Esophagus muscularis mucosa (tissue), 4 donors: ENCODE results near the gene RIN3. TPM values are rescaled to one million over a fixed set of nuclear protein-coding genes. Genes with fewer than 3 reads are reported as not detected.

Experiments used
- DNase-seq: peaks from one replicate; pipeline ENCODE4 v3.0.0-alpha.2; 2017; ENCODE audit errors: extremely low spot score
- H3K27ac ChIP-seq, 4 donors: fragments of 200-600 bp; sonication (generic); replicated peaks in 1 of 4; 1 replicate in 3 of 4; 2 replicates in 1 of 4; pipeline ENCODE4 v1.5.1; 2016 to 2019; ENCODE audit warnings: mild to moderate bottlenecking in 1 of 4
- H3K27me3 ChIP-seq, 4 donors: fragments of 200-600 bp; sonication (generic); one replicate each; pipeline versions ENCODE4 v1.5.1 to v1.6.0; 2016 to 2019
- H3K36me3 ChIP-seq, 4 donors: fragments of 200-600 bp; sonication (generic); one replicate each; pipeline ENCODE4 v1.5.1; 2016 to 2019
- H3K4me1 ChIP-seq, 4 donors: fragments of 200-600 bp; sonication (generic); one replicate each; pipeline ENCODE4 v1.5.1; 2016 to 2019
- H3K4me3 ChIP-seq, 4 donors: fragments of 200-600 bp; sonication (generic); 1 replicate in 2 of 4; 2 replicates in 2 of 4; pipeline ENCODE4 v1.5.1; 2016 to 2019; ENCODE audit warnings: mild to moderate bottlenecking in 4 of 4, moderate library complexity in 1 of 4
- H3K9me3 ChIP-seq, 4 donors: fragments of 200-600 bp; sonication (generic); 1 replicate in 3 of 4; 2 replicates in 1 of 4; pipeline ENCODE4 v1.5.1; 2016 to 2019
- EP300 ChIP-seq: sonication (generic); formaldehyde crosslinking; IDR thresholded peaks from one replicate; pipeline ENCODE4 v1.6.1; 2017; ENCODE audit warnings: antibody characterized with exemption
- POLR2A ChIP-seq: fragments of 450-650 bp; IDR thresholded peaks from one replicate; pipeline ENCODE4 v1.6.1; 2017; ENCODE audit warnings: antibody characterized with exemption, moderate library complexity, mild to moderate bottlenecking, low read depth
- POLR2AphosphoS5 ChIP-seq, 2 donors: sonication (generic); formaldehyde crosslinking; IDR thresholded peaks; one replicate each; pipeline ENCODE4 v1.6.1; 2017; ENCODE audit warnings: antibody characterized with exemption in 2 of 2
- WGBS: methylation state at CpG from one replicate; pipeline ENCODE4 v1.1.5; 2018; 5-methylcytosine and 5-hydroxymethylcytosine counted together
- intact Hi-C: fragments of 100-400 bp; cut with DNase I; formaldehyde crosslinking; loops from one replicate; pipeline ENCODE4 v1.15.1; 2023
- total RNA-seq, 4 donors: library from RNA; depleted of rRNA; stranded (reverse); fragments of >200 nt; gene quantifications; one replicate each; pipeline versions ENCODE4 v1.1.0 to v1.2.1, GENCODE V29; 2016
- TF ChIP-seq, protein P1 (sequence below), 3 experiments: fragments of 200-600 bp in 2 of 3; fragments of 450-650 bp in 1 of 3; sonication (generic) in 2 of 3; IDR thresholded peaks; one replicate each; pipeline ENCODE4 v1.5.1; 2017 to 2019; ENCODE audit warnings: antibody characterized with exemption in 3 of 3, mild to moderate bottlenecking in 2 of 3, moderate library complexity in 1 of 3

Gene RIN3
- total RNA-seq = 10 to 100 TPM; 10.6 to 20.0 (median 13.1) TPM

- H3K4me3 ChIP-seq = peak within 1 kb of the TSS; percentile 66 to 90 (median 83)
- TF ChIP-seq, protein P1, sequence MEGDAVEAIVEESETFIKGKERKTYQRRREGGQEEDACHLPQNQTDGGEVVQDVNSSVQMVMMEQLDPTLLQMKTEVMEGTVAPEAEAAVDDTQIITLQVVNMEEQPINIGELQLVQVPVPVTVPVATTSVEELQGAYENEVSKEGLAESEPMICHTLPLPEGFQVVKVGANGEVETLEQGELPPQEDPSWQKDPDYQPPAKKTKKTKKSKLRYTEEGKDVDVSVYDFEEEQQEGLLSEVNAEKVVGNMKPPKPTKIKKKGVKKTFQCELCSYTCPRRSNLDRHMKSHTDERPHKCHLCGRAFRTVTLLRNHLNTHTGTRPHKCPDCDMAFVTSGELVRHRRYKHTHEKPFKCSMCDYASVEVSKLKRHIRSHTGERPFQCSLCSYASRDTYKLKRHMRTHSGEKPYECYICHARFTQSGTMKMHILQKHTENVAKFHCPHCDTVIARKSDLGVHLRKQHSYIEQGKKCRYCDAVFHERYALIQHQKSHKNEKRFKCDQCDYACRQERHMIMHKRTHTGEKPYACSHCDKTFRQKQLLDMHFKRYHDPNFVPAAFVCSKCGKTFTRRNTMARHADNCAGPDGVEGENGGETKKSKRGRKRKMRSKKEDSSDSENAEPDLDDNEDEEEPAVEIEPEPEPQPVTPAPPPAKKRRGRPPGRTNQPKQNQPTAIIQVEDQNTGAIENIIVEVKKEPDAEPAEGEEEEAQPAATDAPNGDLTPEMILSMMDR (IDR thresholded peaks at IDR 0.05) = no peak
- no peak for TF ChIP-seq POLR2A
- TF ChIP-seq EP300 = no peak
- TF ChIP-seq POLR2AphosphoS5 (IDR thresholded peaks at IDR 0.05) = peak in 1 of 2 donors; percentile 27
- intact Hi-C loops = loop anchor here (5.0 kb wide), 2 partner anchors 89 to 174 kb away; no protein-coding TSS in a partner anchor
- peak within 1 kb of the TSS; percentile 82 to 91 (median 85) for H3K27ac ChIP-seq
- H3K4me1 ChIP-seq = peaks cover 24 to 61% (median 41%) of the 10 kb centered on the region in 4 donors
- 15% methylated on average over 6 of the region's 79 CpGs for WGBS
- H3K27me3 ChIP-seq = no peaks in the 10 kb centered on the region
- H3K9me3 ChIP-seq = no peaks in the 10 kb centered on the region
- H3K36me3 ChIP-seq = no peaks in the 10 kb centered on the region
- no peak for DNase-seq
Measured at GRCh38 chr14:92513204-92513965, at the start of gene RIN3. TSS of gene RIN3 (plus strand) at chr14:92513781. CDS start at chr14:92513933, 152 bp downstream.

GRCh38 chr14:92464156-92464555 is 49.4 kb upstream of the RIN3 start:
- no peak for TF ChIP-seq EP300
- TF ChIP-seq, protein P1 (IDR thresholded peaks at IDR 0.05) = no peak
- TF ChIP-seq POLR2AphosphoS5 (IDR thresholded peaks at IDR 0.05) = no peak
- TF ChIP-seq POLR2A = no peak
- no peaks in the 10 kb centered on the region for H3K36me3 ChIP-seq
- no peak overlapping the region for H3K27ac ChIP-seq
- peaks cover 0 to 23% (median 17%) of the 10 kb centered on the region in 4 donors for H3K4me1 ChIP-seq
- H3K9me3 ChIP-seq = peaks cover 0 to 15% (median 12%) of the 10 kb centered on the region in 4 donors
- intact Hi-C loops = no loop called here
- 92% methylated on average over 6 of the region's 6 CpGs for WGBS
- H3K27me3 ChIP-seq = no peaks in the 10 kb centered on the region
- no peak overlapping the region for H3K4me3 ChIP-seq
- no peak for DNase-seq

DNA sequence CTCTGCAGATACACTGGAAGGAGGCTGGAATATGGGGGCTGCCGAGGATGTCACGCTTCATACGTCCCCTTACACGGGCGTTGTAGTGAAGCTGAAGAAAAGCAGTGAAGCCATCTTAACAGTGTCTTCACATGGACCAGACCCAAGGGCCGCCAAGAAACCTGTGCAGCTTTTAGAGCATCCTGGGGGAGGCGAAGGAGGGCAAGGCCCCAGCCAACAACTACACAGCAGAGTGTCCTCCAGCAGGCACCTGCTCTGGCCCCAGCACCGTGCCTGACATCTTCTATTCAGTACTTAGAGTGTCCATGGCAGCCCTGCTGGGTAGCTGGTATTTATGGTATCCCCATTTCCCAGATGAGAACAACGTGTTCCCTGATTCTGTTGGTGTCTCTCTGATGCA is 48.9 kb upstream of the RIN3 start:
- H3K27ac ChIP-seq = no peak overlapping the region

GRCh38 chr14:92465353-92466055 is 48.1 kb upstream of the RIN3 start:
- Histone ChIP-seq H3K36me3 (no peaks in the 10 kb centered on the region), H3K27me3 (no peaks in the 10 kb centered on the region), H3K27ac (no peak overlapping the region), H3K9me3 (peaks cover 0 to 21% (median 12%) of the 10 kb centered on the region in 4 donors), H3K4me1 (peaks cover 0 to 16% (median 13%) of the 10 kb centered on the region in 4 donors), H3K4me3 (no peak overlapping the region)
- DNase-seq = no peak
- WGBS = 82% methylated on average over 13 of the region's 13 CpGs
- no peak for TF ChIP-seq POLR2A
- TF ChIP-seq, protein P1 (IDR thresholded peaks at IDR 0.05) = no peak
- TF ChIP-seq EP300 = no peak
- TF ChIP-seq POLR2AphosphoS5 (IDR thresholded peaks at IDR 0.05) = no peak
- intact Hi-C loops = no loop called here

More for the DNA sequence above, 48.9 kb upstream of the RIN3 start:
- Histone ChIP-seq H3K9me3 (peaks cover 0 to 18% (median 12%) of the 10 kb centered on the region in 4 donors), H3K27me3 (no peaks in the 10 kb centered on the region), H3K4me3 (no peak overlapping the region), H3K36me3 (no peaks in the 10 kb centered on the region), H3K4me1 (peaks cover 0 to 23% (median 17%) of the 10 kb centered on the region in 4 donors)
- intact Hi-C loops = no loop called here
- WGBS = 88% methylated on average over 7 of the region's 9 CpGs
- TF ChIP-seq, protein P1 (IDR thresholded peaks at IDR 0.05) = no peak
- TF ChIP-seq POLR2A (no peak), EP300 (no peak), POLR2AphosphoS5 (IDR thresholded peaks at IDR 0.05) (no peak)
- no peak for DNase-seq
